SK-N-SH (cell line): ENCODE data around the gene OSBPL2. TPM values are rescaled to one million over a fixed set of nuclear protein-coding genes. Genes with fewer than 3 reads are reported as not detected.

Experiments used
- CTCF ChIA-PET: fragments of 300-600, 350-600 bp; formaldehyde crosslinking; extraction: SDS; loops from one replicate; lab custom pipeline; 2021; lab: Yijun Ruan, JAX
- POLR2A ChIA-PET: fragments of 350-600 bp; sonication (Branson Sonifier 250); formaldehyde crosslinking; extraction: SDS; loops from one replicate; lab custom pipeline; 2020; ENCODE audit warnings: antibody characterized with exemption, inconsistent platforms; lab: Yijun Ruan, JAX
- DNase-seq: peaks from one replicate; pipeline ENCODE4 v3.0.0; 2012
- H2AFZ ChIP-seq: fragments of 200-600 bp; sonication (generic); 2 replicates; pipeline ENCODE4 v1.8.1; 2016; ENCODE audit warnings: antibody characterized with exemption, mild to moderate bottlenecking, low read depth
- H3F3A ChIP-seq: fragments of 200-600 bp; sonication (generic); replicated peaks from 2 replicates; pipeline ENCODE3; 2016; ENCODE audit warnings: antibody characterized with exemption, mild to moderate bottlenecking; ENCODE audit not compliant: insufficient read depth
- H3K27ac ChIP-seq, 2 experiments: fragments of 200-500 bp in 1 of 2; fragments of 200-600 bp in 1 of 2; sonication (Bioruptor generic) in 1 of 2; sonication (generic), shearing (Covaris generic) in 1 of 2; 2 replicates each; pipeline versions ENCODE4 v1.5.1 to v1.6.1; 2014 to 2016; ENCODE audit warnings: low read depth in 2 of 2, inconsistent platforms in 1 of 2, low read length in 1 of 2, mild to moderate bottlenecking in 1 of 2, mixed read lengths in 1 of 2
- H3K27me3 ChIP-seq: fragments of 200-600 bp; sonication (generic), shearing (Covaris generic); 2 replicates; pipeline ENCODE4 v1.6.1; 2016; ENCODE audit warnings: mixed run types; ENCODE audit not compliant: insufficient read depth
- H3K36me3 ChIP-seq, 2 experiments: fragments of 200-500 bp in 1 of 2; fragments of 200-600 bp in 1 of 2; sonication (Bioruptor generic) in 1 of 2; sonication (generic) in 1 of 2; replicated peaks in 1 of 2; 2 replicates each; pipeline versions ENCODE3 to v1.5.1; 2014 to 2016; ENCODE audit warnings: low read length in 1 of 2, mild to moderate bottlenecking in 1 of 2; ENCODE audit not compliant: insufficient read depth in 2 of 2, control insufficient read depth in 1 of 2
- H3K4me1 ChIP-seq, 2 experiments: fragments of 200-500 bp in 1 of 2; fragments of 200-600 bp in 1 of 2; sonication (Bioruptor generic) in 1 of 2; sonication (generic), shearing (Covaris generic) in 1 of 2; 2 replicates each; pipeline versions ENCODE4 v1.5.1 to v1.6.1; 2014 to 2016; ENCODE audit warnings: low read depth in 1 of 2, low read length in 1 of 2, mixed run types in 1 of 2; ENCODE audit not compliant: insufficient read depth in 2 of 2, control insufficient read depth in 1 of 2
- H3K4me2 ChIP-seq: fragments of 200-600 bp; sonication (generic), shearing (Covaris generic); 2 replicates; pipeline ENCODE4 v1.6.1; 2017; ENCODE audit warnings: mixed run types
- H3K4me3 ChIP-seq, 2 experiments: fragments of 200-500 bp in 1 of 2; fragments of 200-600 bp in 1 of 2; sonication (Bioruptor generic) in 1 of 2; sonication (generic), shearing (Covaris generic) in 1 of 2; 2 replicates each; pipeline versions ENCODE4 v1.5.1 to v1.8.1; 2014 to 2016; ENCODE audit warnings: low read depth in 2 of 2, inconsistent platforms in 1 of 2, low read length in 1 of 2, mild to moderate bottlenecking in 1 of 2, mixed read lengths in 1 of 2, moderate library complexity in 1 of 2
- H3K79me2 ChIP-seq: fragments of 200-600 bp; sonication (generic); 2 replicates; pipeline ENCODE4 v1.8.1; 2017; ENCODE audit warnings: mild to moderate bottlenecking; ENCODE audit not compliant: insufficient read depth
- H3K9ac ChIP-seq: fragments of 200-600 bp; sonication (generic); 2 replicates; pipeline ENCODE4 v1.6.1; 2017; ENCODE audit warnings: mixed run types
- H3K9me2 ChIP-seq: fragments of 200-600 bp; sonication (generic); 2 replicates; pipeline ENCODE4 v1.6.1; 2017; ENCODE audit warnings: mixed run types
- H3K9me3 ChIP-seq: fragments of 200-600 bp; sonication (generic); 2 replicates; pipeline ENCODE4 v1.6.1; 2017; ENCODE audit warnings: mixed run types, mild to moderate bottlenecking, moderate library complexity
- H4K20me1 ChIP-seq: fragments of 200-600 bp; sonication (generic); 2 replicates; pipeline ENCODE4 v1.6.1; 2017; ENCODE audit warnings: mild to moderate bottlenecking, mixed run types; ENCODE audit not compliant: insufficient read depth
- CHD2 ChIP-seq: fragments of 150-350 bp; IDR thresholded peaks from 2 replicates; pipeline ENCODE4 v1.6.1; 2018; ENCODE audit warnings: low read length; ENCODE audit not compliant: partially characterized antibody
- CTCF ChIP-seq: fragments of 200-600 bp; sonication (generic); IDR thresholded peaks from 2 replicates; pipeline ENCODE4 v1.6.1; 2017; ENCODE audit warnings: antibody characterized with exemption, mild to moderate bottlenecking, moderate library complexity
- EP300 ChIP-seq, 2 experiments: IDR thresholded peaks; 2 replicates each; pipeline versions ENCODE4 v1.4.0 to v1.6.1; 2012; ENCODE audit warnings: borderline replicate concordance in 1 of 2, low read depth in 1 of 2, low read length in 1 of 2
- FOXJ3 ChIP-seq: sonication (generic); formaldehyde crosslinking; IDR thresholded peaks from 2 replicates; pipeline ENCODE4 v1.5.1; 2020; ENCODE audit warnings: mild to moderate bottlenecking, missing genetic modification reagents
- GABPA ChIP-seq: IDR thresholded peaks from 2 replicates; pipeline ENCODE4 v1.4.0; 2012; ENCODE audit warnings: low read depth, mild to moderate bottlenecking
- GATA2 ChIP-seq: sonication (generic); formaldehyde crosslinking; IDR thresholded peaks from 2 replicates; pipeline ENCODE4 v1.5.0; 2020; ENCODE audit warnings: mild to moderate bottlenecking, missing genetic modification reagents
- JUND ChIP-seq: IDR thresholded peaks from 2 replicates; pipeline ENCODE4 v1.4.0; 2012
- MAX ChIP-seq: IDR thresholded peaks from 2 replicates; pipeline ENCODE4 v1.4.0; 2012; ENCODE audit warnings: low read depth
- MEF2A ChIP-seq: IDR thresholded peaks from 2 replicates; pipeline ENCODE4 v1.4.0; 2012; ENCODE audit warnings: low read depth, borderline replicate concordance
- MXI1 ChIP-seq: IDR thresholded peaks from 2 replicates; pipeline ENCODE4 v1.6.1; 2012; ENCODE audit warnings: mild to moderate bottlenecking, low read depth, low read length, improper control_type of control experiment
- NFIC ChIP-seq: IDR thresholded peaks from 2 replicates; pipeline ENCODE4 v1.4.0; 2012; ENCODE audit warnings: borderline replicate concordance
- PBX3 ChIP-seq: IDR thresholded peaks from 2 replicates; pipeline ENCODE4; 2012
- RCOR1 ChIP-seq: fragments of 150-350 bp; IDR thresholded peaks from 2 replicates; pipeline ENCODE4 v1.6.1; 2017; ENCODE audit warnings: antibody characterized with exemption, low read length
- RFX5 ChIP-seq: IDR thresholded peaks from 2 replicates; pipeline ENCODE4 v1.6.1; 2012; ENCODE audit warnings: mild to moderate bottlenecking, improper control_type of control experiment, low read length
- RXRA ChIP-seq: IDR thresholded peaks from 2 replicates; pipeline ENCODE4 v1.4.0; 2012; ENCODE audit warnings: low read depth, mild to moderate bottlenecking, borderline replicate concordance
- SIN3A ChIP-seq: IDR thresholded peaks from 2 replicates; pipeline ENCODE4 v1.6.1; 2012; ENCODE audit warnings: low read depth, mild to moderate bottlenecking, low read length, moderate library complexity, borderline replicate concordance
- USF2 ChIP-seq: fragments of 150-350 bp; IDR thresholded peaks from 2 replicates; pipeline ENCODE4 v1.6.1; 2017; ENCODE audit warnings: antibody characterized with exemption, low read length, low read depth, borderline replicate concordance
- YY1 ChIP-seq: IDR thresholded peaks from 2 replicates; pipeline ENCODE4 v1.4.0; 2012; ENCODE audit warnings: low read depth, mild to moderate bottlenecking
- WGBS: methylation state at CpG from one replicate; pipeline ENCODE4 v1.1.6; 2017; ENCODE audit warnings: low lambda C conversion rate; 5-methylcytosine and 5-hydroxymethylcytosine counted together
- polyA plus RNA-seq, 3 experiments: library from polyadenylated mRNA; depleted of rRNA; stranded (reverse); fragments of >200 nt; gene quantifications; 2 replicates each; pipeline ENCODE4 v1.2.3, GENCODE V29; 2012
- TF ChIP-seq, protein P1 (sequence below): IDR thresholded peaks from 2 replicates; pipeline ENCODE4 v1.6.1; 2012; ENCODE audit warnings: mild to moderate bottlenecking, low read depth, low read length, moderate library complexity

Gene OSBPL2
- polyA plus RNA-seq, 1 of the 3 experiments (the other 2 are of a cell fraction), result 17.7 TPM

DNA sequence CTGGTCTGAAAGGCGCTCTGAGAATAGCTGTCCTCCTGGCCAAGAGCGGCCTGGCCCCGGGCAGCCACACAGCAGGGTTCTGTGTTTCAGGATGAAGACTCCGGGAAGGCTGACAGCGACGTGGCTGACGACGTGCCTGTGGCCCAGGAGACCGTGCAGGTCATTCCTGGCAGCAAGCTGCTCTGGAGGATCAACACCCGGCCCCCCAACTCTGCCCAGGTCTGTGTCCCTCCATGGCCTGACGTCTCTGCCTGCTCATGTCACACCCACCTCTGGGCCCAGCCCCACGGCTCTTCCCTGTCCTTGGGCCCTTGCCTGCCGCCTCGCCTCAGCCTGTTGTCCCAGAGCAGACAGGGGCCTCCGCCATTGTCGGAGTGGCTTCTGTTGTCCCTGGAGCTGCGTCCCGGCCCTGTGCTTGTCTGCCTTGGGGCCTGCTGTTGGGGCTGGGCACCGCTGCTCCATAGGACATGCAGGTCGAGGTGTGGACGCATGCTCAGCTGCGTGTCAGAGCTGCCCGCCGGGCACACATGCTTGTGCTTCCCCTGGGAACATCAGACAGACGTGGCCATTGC is 48.3 kb downstream of the OSBPL2 start:
- TF ChIP-seq RXRA (no peak), CHD2 (no peak), RFX5 (no peak), PBX3 (no peak), JUND (no peak), SIN3A (no peak), MEF2A (no peak), USF2 (no peak), CTCF (no peak), EP300 (IDR thresholded peaks at IDR 0.05; ENCODE audit: borderline replicate concordance in 1 of 2, low read depth in 1 of 2, low read length in 1 of 2) (no peak), GATA2 (CRISPR knock-in tag) (no peak), MAX (no peak), GABPA (no peak), YY1 (no peak), FOXJ3 (no peak), NFIC (no peak), RCOR1 (no peak), MXI1 (no peak)
- TF ChIP-seq, protein P1, sequence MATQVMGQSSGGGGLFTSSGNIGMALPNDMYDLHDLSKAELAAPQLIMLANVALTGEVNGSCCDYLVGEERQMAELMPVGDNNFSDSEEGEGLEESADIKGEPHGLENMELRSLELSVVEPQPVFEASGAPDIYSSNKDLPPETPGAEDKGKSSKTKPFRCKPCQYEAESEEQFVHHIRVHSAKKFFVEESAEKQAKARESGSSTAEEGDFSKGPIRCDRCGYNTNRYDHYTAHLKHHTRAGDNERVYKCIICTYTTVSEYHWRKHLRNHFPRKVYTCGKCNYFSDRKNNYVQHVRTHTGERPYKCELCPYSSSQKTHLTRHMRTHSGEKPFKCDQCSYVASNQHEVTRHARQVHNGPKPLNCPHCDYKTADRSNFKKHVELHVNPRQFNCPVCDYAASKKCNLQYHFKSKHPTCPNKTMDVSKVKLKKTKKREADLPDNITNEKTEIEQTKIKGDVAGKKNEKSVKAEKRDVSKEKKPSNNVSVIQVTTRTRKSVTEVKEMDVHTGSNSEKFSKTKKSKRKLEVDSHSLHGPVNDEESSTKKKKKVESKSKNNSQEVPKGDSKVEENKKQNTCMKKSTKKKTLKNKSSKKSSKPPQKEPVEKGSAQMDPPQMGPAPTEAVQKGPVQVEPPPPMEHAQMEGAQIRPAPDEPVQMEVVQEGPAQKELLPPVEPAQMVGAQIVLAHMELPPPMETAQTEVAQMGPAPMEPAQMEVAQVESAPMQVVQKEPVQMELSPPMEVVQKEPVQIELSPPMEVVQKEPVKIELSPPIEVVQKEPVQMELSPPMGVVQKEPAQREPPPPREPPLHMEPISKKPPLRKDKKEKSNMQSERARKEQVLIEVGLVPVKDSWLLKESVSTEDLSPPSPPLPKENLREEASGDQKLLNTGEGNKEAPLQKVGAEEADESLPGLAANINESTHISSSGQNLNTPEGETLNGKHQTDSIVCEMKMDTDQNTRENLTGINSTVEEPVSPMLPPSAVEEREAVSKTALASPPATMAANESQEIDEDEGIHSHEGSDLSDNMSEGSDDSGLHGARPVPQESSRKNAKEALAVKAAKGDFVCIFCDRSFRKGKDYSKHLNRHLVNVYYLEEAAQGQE, result no peak
- Histone ChIP-seq H3K36me3 (peaks cover 20 to 38% of the 10 kb centered on the region in 2 experiments), H3K9ac (no peak overlapping the region), H3F3A (peaks cover 3% of the 10 kb centered on the region), H3K4me2 (no peak overlapping the region), H4K20me1 (no peaks in the 10 kb centered on the region), H3K79me2 (no peaks in the 10 kb centered on the region), H3K9me2 (no peaks in the 10 kb centered on the region), H3K4me1 (peaks cover 0 to 6% of the 10 kb centered on the region in 2 experiments; a peak in 1 of 4 replicates), H3K27ac (no peak overlapping the region), H3K9me3 (no peaks in the 10 kb centered on the region), H3K4me3 (no peak overlapping the region), H3K27me3 (no peaks in the 10 kb centered on the region), H2AFZ (no peak overlapping the region)
- WGBS, result 97% methylated on average over 23 of the region's 25 CpGs
- ChIA-PET POLR2A (no interaction called here), CTCF (no interaction called here)
- DNase-seq, result no peak
